Measurements from ENCODE around the gene TNFSF4. TPM values are rescaled to one million over a fixed set of nuclear protein-coding genes. Genes with fewer than 3 reads are reported as not detected.

TNFSF4 gene
- total RNA-seq, 1 experiment from 2014 or later: 0.18 TPM

DNA sequence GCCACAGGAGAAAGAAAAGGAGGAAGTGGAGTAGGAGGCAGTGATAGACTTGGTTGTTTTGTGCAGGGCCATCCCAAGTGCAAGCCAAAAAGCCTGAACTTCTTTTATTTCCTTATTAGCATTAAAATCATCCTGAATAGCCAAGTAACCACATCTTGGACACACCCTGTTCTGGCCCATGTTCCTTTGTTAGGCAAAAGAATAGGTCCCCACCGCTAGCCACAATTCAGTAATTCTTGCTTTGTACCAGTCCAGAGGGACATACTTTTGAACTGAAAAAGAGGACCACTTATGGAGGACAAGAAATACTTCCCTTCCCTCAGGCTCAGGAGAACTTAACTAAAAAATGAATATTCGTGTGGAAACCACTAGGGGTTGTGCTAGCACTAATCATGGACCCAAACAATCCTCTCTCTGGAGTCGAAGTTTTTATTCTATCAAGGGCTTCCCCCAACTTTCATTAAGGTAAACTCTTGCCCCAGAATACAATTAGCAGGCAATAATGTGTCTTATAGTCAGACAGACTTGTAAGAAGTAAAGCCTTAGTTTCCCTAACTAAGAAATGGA lies 19.4 kb downstream of the TNFSF4 start:
- Histone ChIP-seq H4K20me1 (ENCODE audit: low read length) (no peaks in the 10 kb centered on the region), H3K4me3 (ENCODE audit: low read length) (no peak overlapping the region), H3F3A (ENCODE audit: low read length, unreplicated experiment) (no peaks in the 10 kb centered on the region), H3K79me2 (ENCODE audit: low read length) (no peaks in the 10 kb centered on the region), H3K9me2 (replicated peaks; ENCODE audit: low read length) (no peaks in the 10 kb centered on the region), H2AFZ (ENCODE audit: low read length) (no peak overlapping the region), H3K4me2 (ENCODE audit: low read length) (no peak overlapping the region), H3K27me3 (ENCODE audit: low read length) (no peaks in the 10 kb centered on the region), H3K9me3 (ENCODE audit: low read length) (no peaks in the 10 kb centered on the region), H3K9ac (ENCODE audit: low read length) (no peak overlapping the region), H3K36me3 (ENCODE audit: low read depth, low read length) (no peaks in the 10 kb centered on the region), H3K4me1 (ENCODE audit: insufficient read depth, low read length) (peaks cover 10% of the 10 kb centered on the region; the same call in 1 of the 2 replicates), H3K27ac (ENCODE audit: low read length) (no peak overlapping the region)
- CTCF ChIA-PET: no interaction called here
- peak; percentile 50 for DNase-seq
- peak; percentile 50 for ATAC-seq
- intact Hi-C loops (cut with micrococcal nuclease): no loop called here
- POLR2A ChIA-PET (ENCODE audit: unreplicated experiment): no interaction called here
- TF ChIP-seq EZH2phosphoT487 (IDR thresholded peaks at IDR 0.05; ENCODE audit: borderline replicate concordance, low read length) (no peak), CTCF (conservative IDR thresholded peaks at IDR 0.05; ENCODE audit: low read depth, low read length) (peak; percentile 66)
- BruUV-seq (replicated peaks): no TSS peak

DNA sequence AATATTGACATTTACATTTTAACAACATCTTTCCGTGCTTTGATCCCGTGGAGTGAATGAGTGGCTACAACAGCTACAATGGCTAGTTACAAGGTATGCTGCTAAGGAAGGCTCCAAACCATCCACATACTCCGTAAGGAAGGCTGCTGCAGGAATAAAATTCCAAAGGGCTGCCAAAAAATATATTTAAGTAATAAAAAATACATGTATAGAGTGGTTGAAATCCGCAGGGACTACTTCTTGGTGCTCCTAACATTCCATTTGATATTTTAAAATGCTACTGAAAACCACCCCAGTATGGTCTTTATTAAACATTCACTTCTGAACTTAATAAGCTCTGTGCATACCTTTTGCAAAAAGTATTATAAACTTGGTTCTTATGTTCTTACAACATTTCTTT lies 25.3 kb downstream of the TNFSF4 start:
- CTCF ChIA-PET: no interaction called here
- no peak for TF ChIP-seq EZH2phosphoT487 (IDR thresholded peaks at IDR 0.05; ENCODE audit: borderline replicate concordance, low read length)
- TF ChIP-seq CTCF (conservative IDR thresholded peaks at IDR 0.05; ENCODE audit: low read depth, low read length): no peak
- TF ChIP-seq EZH2 (IDR thresholded peaks at IDR 0.05; ENCODE audit: low read length, unreplicated experiment): no peak
- POLR2A ChIA-PET (ENCODE audit: unreplicated experiment): no interaction called here

GRCh38 chr1:173176246-173176645 lies 30.9 kb downstream of the TNFSF4 start:
- no TSS peak for BruUV-seq (replicated peaks)
- intact Hi-C loops (cut with micrococcal nuclease): no loop called here
- ChIA-PET CTCF (no interaction called here), POLR2A (ENCODE audit: unreplicated experiment) (no interaction called here)
- Histone ChIP-seq H3K27ac (ENCODE audit: low read length) (no peak overlapping the region), H3F3A (ENCODE audit: low read length, unreplicated experiment) (no peaks in the 10 kb centered on the region), H3K36me3 (ENCODE audit: low read depth, low read length) (no peaks in the 10 kb centered on the region; the same call in 1 of the 2 replicates), H2AFZ (ENCODE audit: low read length) (no peak overlapping the region), H3K9ac (ENCODE audit: low read length) (no peak overlapping the region), H3K9me3 (ENCODE audit: low read length) (peaks cover 36% of the 10 kb centered on the region), H4K20me1 (ENCODE audit: low read length) (no peaks in the 10 kb centered on the region), H3K4me3 (ENCODE audit: low read length) (no peak overlapping the region), H3K4me1 (ENCODE audit: insufficient read depth, low read length) (no peaks in the 10 kb centered on the region), H3K79me2 (ENCODE audit: low read length) (no peaks in the 10 kb centered on the region), H3K4me2 (ENCODE audit: low read length) (no peak overlapping the region), H3K27me3 (ENCODE audit: low read length) (no peaks in the 10 kb centered on the region), H3K9me2 (replicated peaks; ENCODE audit: low read length) (peaks cover 4% of the 10 kb centered on the region; the same call in 1 of the 2 replicates)
- ATAC-seq (no peak), DNase-seq (no peak)
- no peak for TF ChIP-seq EZH2phosphoT487 (IDR thresholded peaks at IDR 0.05; ENCODE audit: borderline replicate concordance, low read length)
- TF ChIP-seq EZH2 (IDR thresholded peaks at IDR 0.05; ENCODE audit: low read length, unreplicated experiment): no peak
- no peak for TF ChIP-seq CTCF (conservative IDR thresholded peaks at IDR 0.05; ENCODE audit: low read depth, low read length)

More for the DNA sequence above, 25.3 kb downstream of the TNFSF4 start:
- Histone ChIP-seq H4K20me1 (ENCODE audit: low read length) (no peaks in the 10 kb centered on the region), H3K4me1 (ENCODE audit: insufficient read depth, low read length) (no peaks in the 10 kb centered on the region), H3K9ac (ENCODE audit: low read length) (no peak overlapping the region), H3K4me3 (ENCODE audit: low read length) (no peak overlapping the region), H3K79me2 (ENCODE audit: low read length) (no peaks in the 10 kb centered on the region), H3K9me2 (replicated peaks; ENCODE audit: low read length) (peaks cover 7% of the 10 kb centered on the region; the same call in 1 of the 2 replicates), H3K27ac (ENCODE audit: low read length) (no peak overlapping the region), H2AFZ (ENCODE audit: low read length) (no peak overlapping the region), H3K27me3 (ENCODE audit: low read length) (no peaks in the 10 kb centered on the region), H3K4me2 (ENCODE audit: low read length) (no peak overlapping the region), H3F3A (ENCODE audit: low read length, unreplicated experiment) (no peaks in the 10 kb centered on the region), H3K36me3 (ENCODE audit: low read depth, low read length) (no peaks in the 10 kb centered on the region), H3K9me3 (ENCODE audit: low read length) (no peaks in the 10 kb centered on the region)
- ATAC-seq (no peak), DNase-seq (no peak)
- no TSS peak for BruUV-seq (replicated peaks)
- intact Hi-C loops (cut with micrococcal nuclease): no loop called here
